H1 (cell line): ENCODE measurements around the gene CATSPERD. TPM values are rescaled to one million over a fixed set of nuclear protein-coding genes. Genes with fewer than 3 reads are reported as not detected.
A peak's percentile ranks its signal among the peaks of the same experiment; 100 is the strongest.

ENCODE experiments used
- ASH2L ChIP-seq: fragments of 200-600, 300-600 bp; sonication (generic); IDR thresholded peaks from one replicate; pipeline ENCODE4 v1.7.1; 2017; ENCODE audit warnings: low read length
- ATF2 ChIP-seq: IDR thresholded peaks from 2 replicates; pipeline ENCODE4 v1.6.1; 2012; ENCODE audit warnings: low read length, inconsistent platforms
- BACH1 ChIP-seq: IDR thresholded peaks from 2 replicates; pipeline ENCODE4 v1.6.1; 2012; ENCODE audit warnings: low read length, improper control_type of control experiment
- CHD2 ChIP-seq: IDR thresholded peaks from 2 replicates; pipeline ENCODE4 v1.6.1; 2012; ENCODE audit warnings: low read length, improper control_type of control experiment
- CTBP2 ChIP-seq: IDR thresholded peaks from 2 replicates; pipeline ENCODE4 v1.7.0; 2011; ENCODE audit warnings: borderline replicate concordance, mild to moderate bottlenecking, moderate library complexity, mixed read lengths, low read length; ENCODE audit not compliant: insufficient read depth, insufficient read length
- CTCF ChIP-seq, 3 experiments: IDR thresholded peaks; 1 replicate in 2 of 3; 2 replicates in 1 of 3; pipeline versions ENCODE4 v1.5.1 to v1.6.1; 2011; ENCODE audit warnings: low read length in 3 of 3, mild to moderate bottlenecking in 3 of 3, inconsistent platforms in 2 of 3, low read depth in 1 of 3, moderate library complexity in 1 of 3; ENCODE audit not compliant: insufficient read depth in 1 of 3; ENCODE audit errors: control extremely low read depth in 1 of 3
- EGR1 ChIP-seq: IDR thresholded peaks from 2 replicates; pipeline ENCODE4 v1.6.1; 2011; ENCODE audit warnings: low read depth, low read length, borderline replicate concordance
- EP300 ChIP-seq, 2 experiments: IDR thresholded peaks; 1 replicate in 1 of 2; 2 replicates in 1 of 2; pipeline ENCODE4 v1.6.1; 2011 to 2012; ENCODE audit warnings: low read depth in 2 of 2, low read length in 2 of 2, mild to moderate bottlenecking in 2 of 2, borderline replicate concordance in 1 of 2, inconsistent platforms in 1 of 2, moderate library complexity in 1 of 2
- HDAC2 ChIP-seq, 2 experiments: fragments of 300-600 bp in 1 of 2; sonication (generic) in 1 of 2; IDR thresholded peaks; 2 replicates each; pipeline ENCODE4 v1.6.1; 2011 to 2012; ENCODE audit warnings: low read depth in 2 of 2, low read length in 2 of 2, mild to moderate bottlenecking in 2 of 2, moderate library complexity in 2 of 2, borderline replicate concordance in 1 of 2, inconsistent platforms in 1 of 2
- NANOG ChIP-seq: IDR thresholded peaks from 2 replicates; pipeline ENCODE4 v1.6.1; 2011; ENCODE audit warnings: low read length, low read depth, mild to moderate bottlenecking, inconsistent platforms; ENCODE audit not compliant: insufficient read depth, poor library complexity, severe bottlenecking
- NRF1 ChIP-seq: IDR thresholded peaks from 2 replicates; pipeline ENCODE4 v1.6.1; 2011; ENCODE audit warnings: mild to moderate bottlenecking, low read depth, low read length, improper control_type of control experiment
- RXRA ChIP-seq: IDR thresholded peaks from 2 replicates; pipeline ENCODE4 v1.6.1; 2011; ENCODE audit warnings: low read depth, mild to moderate bottlenecking, low read length, moderate library complexity; ENCODE audit not compliant: insufficient read depth
- SAP30 ChIP-seq: fragments of 300-600 bp; sonication (generic); IDR thresholded peaks from 2 replicates; pipeline ENCODE4 v1.7.1; 2012; ENCODE audit warnings: low read length, moderate library complexity, mild to moderate bottlenecking, inconsistent platforms; ENCODE audit not compliant: insufficient read depth, insufficient replicate concordance
- SIRT6 ChIP-seq: IDR thresholded peaks from one replicate; pipeline ENCODE4 v1.7.1; 2012; ENCODE audit warnings: low read length, inconsistent platforms
- SIX5 ChIP-seq: IDR thresholded peaks from 2 replicates; pipeline ENCODE4 v1.6.1; 2011; ENCODE audit warnings: mild to moderate bottlenecking, low read depth, low read length
- TAF1 ChIP-seq: IDR thresholded peaks from 2 replicates; pipeline ENCODE4 v1.6.1; 2011; ENCODE audit warnings: mild to moderate bottlenecking, low read depth, low read length
- TCF12 ChIP-seq: IDR thresholded peaks from 2 replicates; pipeline ENCODE4 v1.6.1; 2011; ENCODE audit warnings: low read depth, mild to moderate bottlenecking, low read length
- polyA plus RNA-seq, 7 experiments: library from polyadenylated mRNA; depleted of rRNA in 3 of 7; stranded (reverse) in 5 of 7; unstranded in 2 of 7; fragments of >200 nt in 5 of 7; fragments of 200-250 nt in 2 of 7; gene quantifications; 1 replicate in 5 of 7; 2 replicates in 1 of 7; 4 replicates in 1 of 7; pipeline versions ENCODE4 v1.2.1 to v1.2.3, GENCODE V29; 2011 to 2013; ENCODE audit warnings: missing spikeins in 2 of 7, mixed read lengths in 2 of 7
- total RNA-seq: library from RNA; stranded (reverse); fragmentation: NEBNext Ultra II Directional; extraction: Animal tissue kit (Norgen Biotek cat#: 25700); gene quantifications from 2 replicates; pipeline ENCODE4 v1.2.1, GENCODE V29; 2021

CATSPERD gene
- total and polyA plus RNA-seq, 2 of the 8 experiments (the other 6 are each of a cell fraction or from before 2014, with no cell fraction given) = 0.12 TPM; not detected in 1

- TF ChIP-seq ASH2L (no peak), HDAC2 (IDR thresholded peaks at IDR 0.05; ENCODE audit: borderline replicate concordance in 1 of 2, low read depth in 2 of 2, low read length in 2 of 2) (peak; percentile 23 to 69; a peak in 1 of 4 replicates), NRF1 (no peak), SAP30 (no peak), BACH1 (peak; percentile 78), ATF2 (no peak; the same call in 1 of the 2 replicates), TAF1 (peak; percentile 40; the same call in 1 of the 2 replicates), RXRA (no peak), CTBP2 (peak; percentile 69), EP300 (IDR thresholded peaks at IDR 0.05; ENCODE audit: borderline replicate concordance in 1 of 2, low read depth in 2 of 2, low read length in 2 of 2) (0 out of 3 replicates have a peak, but pooled peaks of 1 of the 2 experiments have one; percentile 8), CHD2 (no peak), NANOG (peak; percentile 17), SIX5 (no peak), SIRT6 (no peak), TCF12 (no peak), CTCF (IDR thresholded peaks at IDR 0.05; ENCODE audit: control extremely low read depth in 1 of 3, insufficient read depth in 1 of 3, low read depth in 1 of 3, low read length in 3 of 3) (peak; percentile 93 to 99 (median 94)), EGR1 (peak; percentile 83; the same call in 1 of the 2 replicates)
Observed at GRCh38 chr19:5803752-5804515, 83.5 kb downstream of the CATSPERD start (continued).
